Measurements from ENCODE around the gene CCDC40. TPM values are rescaled to one million over a fixed set of nuclear protein-coding genes. Genes with fewer than 3 reads are reported as not detected.

CCDC40 gene
- total RNA-seq, 1 donor from 2014 or later, result 7.7 TPM

DNA sequence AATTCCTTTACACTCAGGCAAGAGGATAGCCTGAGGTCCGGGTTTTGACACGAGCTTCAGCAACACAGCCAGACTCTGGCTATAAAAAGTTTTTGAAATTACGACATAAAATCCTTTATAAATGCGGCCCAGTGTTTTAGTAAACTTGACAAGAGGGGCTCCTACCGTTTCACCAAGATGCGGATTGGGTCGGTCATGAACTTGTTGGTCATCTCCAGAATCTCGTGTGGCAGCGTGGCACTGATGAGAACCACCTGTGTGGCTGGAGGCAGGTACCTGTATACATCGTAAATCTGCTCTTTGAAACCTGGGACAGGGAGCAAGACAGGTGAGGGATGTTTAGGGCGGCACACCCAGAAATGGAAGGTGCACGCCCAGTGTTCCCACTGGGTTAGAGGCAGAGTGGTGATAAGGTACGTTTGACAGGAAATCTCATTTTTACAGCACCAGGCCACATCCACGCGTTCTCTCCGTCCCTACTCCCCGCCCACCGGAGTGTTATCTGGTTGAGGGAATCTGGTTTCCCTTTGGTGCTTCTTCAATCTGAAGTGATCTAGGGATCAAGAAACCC, 102.5 kb downstream of the CCDC40 start:
- Histone ChIP-seq H3F3A (ENCODE audit: low read depth) (peaks cover 12% of the 10 kb centered on the region), H3K9me3 (ENCODE audit: low read depth) (no peaks in the 10 kb centered on the region), H2AFZ (replicated peaks) (no peak overlapping the region), H4K20me1 (ENCODE audit: low read depth) (peaks cover 23% of the 10 kb centered on the region), H3K4me2 (no peak overlapping the region), H3K79me2 (ENCODE audit: low read depth) (peaks cover 21% of the 10 kb centered on the region), H3K4me1 (peaks cover 13% of the 10 kb centered on the region), H3K9ac (no peak overlapping the region), H3K36me3 (peaks cover 27% of the 10 kb centered on the region), H3K27me3 (no peaks in the 10 kb centered on the region), H3K27ac (no peak overlapping the region), H3K4me3 (no peak overlapping the region)
- no peak overlapping the region for H3K27ac Mint-ChIP-seq
- no peak for DNase-seq (ENCODE audit: low spot score)
- H3K36me3 Mint-ChIP-seq, result peaks cover 42% of the 10 kb centered on the region
- H3K4me3 Mint-ChIP-seq, result no peak overlapping the region
- TF ChIP-seq EZH2 (IDR thresholded peaks at IDR 0.05) (no peak), CTCF (IDR thresholded peaks at IDR 0.05) (no peak), EZH2phosphoT487 (IDR thresholded peaks at IDR 0.05) (no peak)
- H3K4me1 Mint-ChIP-seq, result peaks cover 12% of the 10 kb centered on the region
- no peaks in the 10 kb centered on the region for H3K9me3 Mint-ChIP-seq
- H3K27me3 Mint-ChIP-seq (ENCODE audit: insufficient read depth, low read depth), result no peaks in the 10 kb centered on the region

- no peaks in the 10 kb centered on the region for H3K9me3 Mint-ChIP-seq
- Histone ChIP-seq H3K9ac (peak overlapping the region; percentile 17), H3K79me2 (ENCODE audit: low read depth) (peaks cover 48% of the 10 kb centered on the region), H3K9me3 (ENCODE audit: low read depth) (no peaks in the 10 kb centered on the region), H3K36me3 (peaks cover 27% of the 10 kb centered on the region), H3K4me3 (no peak overlapping the region), H3K4me2 (no peak overlapping the region), H3K27ac (no peak overlapping the region), H2AFZ (replicated peaks) (no peak overlapping the region), H4K20me1 (ENCODE audit: low read depth) (peaks cover 49% of the 10 kb centered on the region), H3K27me3 (no peaks in the 10 kb centered on the region), H3F3A (ENCODE audit: low read depth) (peaks cover 17% of the 10 kb centered on the region), H3K4me1 (peaks cover 28% of the 10 kb centered on the region)
- H3K4me3 Mint-ChIP-seq, result no peak overlapping the region
- peak; percentile 34 for DNase-seq (ENCODE audit: low spot score)
- H3K27me3 Mint-ChIP-seq (ENCODE audit: insufficient read depth, low read depth), result peaks cover 4% of the 10 kb centered on the region
- TF ChIP-seq CTCF (IDR thresholded peaks at IDR 0.05) (no peak), EZH2phosphoT487 (IDR thresholded peaks at IDR 0.05) (no peak), EZH2 (IDR thresholded peaks at IDR 0.05) (no peak)
- H3K36me3 Mint-ChIP-seq, result peaks cover 44% of the 10 kb centered on the region
- no peak overlapping the region for H3K27ac Mint-ChIP-seq
- H3K4me1 Mint-ChIP-seq, result peaks cover 34% of the 10 kb centered on the region
These were observed 105.2 kb downstream of the CCDC40 start for GRCh38 chr17:80141463-80142165.

DNA sequence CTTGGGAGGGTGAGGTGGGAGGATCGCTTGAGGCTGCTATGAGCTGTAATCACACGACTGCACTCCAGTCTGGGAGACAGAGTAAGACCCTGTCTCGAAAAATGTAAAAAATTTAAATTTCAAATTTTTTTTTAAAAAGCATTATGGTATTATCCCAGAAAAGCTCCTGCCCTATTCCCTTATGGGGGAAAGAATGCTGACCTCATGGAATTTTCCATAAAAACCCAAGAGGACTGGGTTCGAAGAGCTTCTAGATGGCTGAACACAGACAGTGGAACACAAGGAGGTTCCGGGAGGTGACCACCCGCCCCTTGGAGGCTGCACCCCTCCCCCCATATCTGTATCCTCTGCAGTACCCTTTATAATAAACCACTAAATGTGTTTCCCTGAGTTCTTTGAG, 106.5 kb downstream of the CCDC40 start:
- Histone ChIP-seq H3K4me1 (peaks cover 29% of the 10 kb centered on the region), H4K20me1 (ENCODE audit: low read depth) (peaks cover 50% of the 10 kb centered on the region), H3K4me2 (no peak overlapping the region), H3K79me2 (ENCODE audit: low read depth) (peaks cover 57% of the 10 kb centered on the region), H3K4me3 (no peak overlapping the region), H3F3A (ENCODE audit: low read depth) (peaks cover 19% of the 10 kb centered on the region), H3K9me3 (ENCODE audit: low read depth) (no peaks in the 10 kb centered on the region), H3K9ac (peak overlapping the region; percentile 17), H3K27ac (peak overlapping the region; percentile 30), H2AFZ (replicated peaks) (no peak overlapping the region), H3K27me3 (no peaks in the 10 kb centered on the region), H3K36me3 (peaks cover 27% of the 10 kb centered on the region)
- Mint-ChIP-seq H3K4me1 (peaks cover 39% of the 10 kb centered on the region), H3K27me3 (ENCODE audit: insufficient read depth, low read depth) (peaks cover 4% of the 10 kb centered on the region), H3K27ac (no peak overlapping the region), H3K36me3 (peaks cover 33% of the 10 kb centered on the region), H3K4me3 (no peak overlapping the region), H3K9me3 (no peaks in the 10 kb centered on the region)
- DNase-seq (ENCODE audit: low spot score), result no peak
- TF ChIP-seq CTCF (IDR thresholded peaks at IDR 0.05) (no peak), EZH2phosphoT487 (IDR thresholded peaks at IDR 0.05) (no peak), EZH2 (IDR thresholded peaks at IDR 0.05) (no peak)
